ENCODE results near the gene LYRM1.
"Not testable (repeated sequence)": the region's sequence is repeated elsewhere in the genome, so short reads cannot be mapped to it uniquely, and the experiment has no call there.

The LYRM1 gene

DNA sequence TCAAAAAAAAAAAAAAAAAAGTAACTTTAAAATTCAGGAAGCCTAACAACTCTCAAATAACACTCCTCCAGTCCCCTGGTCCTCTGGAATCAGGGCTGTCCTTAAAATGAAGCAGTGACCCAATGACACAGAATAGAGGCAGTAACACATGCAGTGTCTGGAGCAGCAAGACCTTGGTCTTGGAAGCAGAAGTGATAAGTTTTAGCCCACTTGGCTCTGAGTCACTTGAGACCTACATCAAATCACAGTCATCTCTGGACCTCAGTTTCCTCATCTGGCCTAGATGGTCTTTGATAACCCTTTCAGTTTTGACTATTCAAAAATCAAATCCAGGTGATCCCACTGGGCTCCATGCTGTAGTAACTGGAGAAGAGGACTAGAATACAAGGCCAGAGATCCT, 39.0 kb downstream of the LYRM1 start:
- in situ Hi-C loops (cut with HindIII; ENCODE audit: low sequenced_read_pairs): no loop called here
- H3K4me3 ChIP-seq (ENCODE audit: low read depth, low read length): no peak overlapping the region
- DNase-seq (ENCODE audit: low read depth, low spot score): no peak
- TF ChIP-seq, protein P1, sequence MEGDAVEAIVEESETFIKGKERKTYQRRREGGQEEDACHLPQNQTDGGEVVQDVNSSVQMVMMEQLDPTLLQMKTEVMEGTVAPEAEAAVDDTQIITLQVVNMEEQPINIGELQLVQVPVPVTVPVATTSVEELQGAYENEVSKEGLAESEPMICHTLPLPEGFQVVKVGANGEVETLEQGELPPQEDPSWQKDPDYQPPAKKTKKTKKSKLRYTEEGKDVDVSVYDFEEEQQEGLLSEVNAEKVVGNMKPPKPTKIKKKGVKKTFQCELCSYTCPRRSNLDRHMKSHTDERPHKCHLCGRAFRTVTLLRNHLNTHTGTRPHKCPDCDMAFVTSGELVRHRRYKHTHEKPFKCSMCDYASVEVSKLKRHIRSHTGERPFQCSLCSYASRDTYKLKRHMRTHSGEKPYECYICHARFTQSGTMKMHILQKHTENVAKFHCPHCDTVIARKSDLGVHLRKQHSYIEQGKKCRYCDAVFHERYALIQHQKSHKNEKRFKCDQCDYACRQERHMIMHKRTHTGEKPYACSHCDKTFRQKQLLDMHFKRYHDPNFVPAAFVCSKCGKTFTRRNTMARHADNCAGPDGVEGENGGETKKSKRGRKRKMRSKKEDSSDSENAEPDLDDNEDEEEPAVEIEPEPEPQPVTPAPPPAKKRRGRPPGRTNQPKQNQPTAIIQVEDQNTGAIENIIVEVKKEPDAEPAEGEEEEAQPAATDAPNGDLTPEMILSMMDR (IDR thresholded peaks at IDR 0.05; ENCODE audit: low read depth, low read length): no peak

DNA sequence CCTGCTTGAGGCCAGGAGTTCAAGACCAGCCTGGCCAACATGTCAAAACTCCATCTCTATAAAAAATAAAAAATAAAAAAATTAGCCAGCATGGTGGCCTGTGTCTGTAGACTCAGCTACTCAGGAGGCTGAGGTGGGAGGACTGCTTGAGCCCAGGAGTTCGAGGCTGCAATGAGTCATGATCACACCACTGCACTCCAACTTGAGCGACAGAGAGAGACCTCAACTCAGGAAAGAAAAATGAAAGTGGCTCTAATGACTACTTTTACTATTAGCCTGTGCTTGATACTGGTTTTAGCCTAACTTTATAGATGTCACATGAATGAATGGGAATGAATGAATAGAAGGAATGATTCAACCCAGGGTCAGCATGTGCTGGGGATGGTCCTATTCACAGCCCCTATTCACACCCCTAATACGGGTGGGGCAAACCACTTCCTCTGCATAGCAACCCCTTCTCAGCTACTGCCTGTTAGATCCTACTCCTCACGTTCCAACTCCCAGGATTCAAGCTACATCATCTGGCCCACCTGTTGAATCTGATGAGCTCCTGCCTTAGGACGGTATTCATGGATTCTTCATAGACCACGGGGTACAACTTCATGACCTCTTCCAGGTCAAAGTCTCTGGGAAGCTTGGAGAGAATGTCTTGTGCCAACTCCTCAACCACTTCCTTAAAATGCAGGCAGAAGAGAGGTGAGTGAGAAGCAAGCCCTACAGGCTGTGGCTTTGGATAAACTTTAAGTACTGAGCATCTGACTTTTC, 40.5 kb downstream of the LYRM1 start:
- no peak overlapping the region for H3K4me3 ChIP-seq (ENCODE audit: low read depth, low read length)
- no peak for DNase-seq (ENCODE audit: low read depth, low spot score)
- in situ Hi-C loops (cut with HindIII; ENCODE audit: low sequenced_read_pairs): no loop called here
- TF ChIP-seq, protein P1 (IDR thresholded peaks at IDR 0.05; ENCODE audit: low read depth, low read length): no peak

- DNase-seq (ENCODE audit: low read depth, low spot score): no peak
- in situ Hi-C loops (cut with HindIII; ENCODE audit: low sequenced_read_pairs): no loop called here
- TF ChIP-seq, protein P1 (IDR thresholded peaks at IDR 0.05; ENCODE audit: low read depth, low read length): no peak
- no peak overlapping the region for H3K4me3 ChIP-seq (ENCODE audit: low read depth, low read length)
These were observed 41.0 kb downstream of the LYRM1 start for GRCh38 chr16:20941636-20941926.

DNA sequence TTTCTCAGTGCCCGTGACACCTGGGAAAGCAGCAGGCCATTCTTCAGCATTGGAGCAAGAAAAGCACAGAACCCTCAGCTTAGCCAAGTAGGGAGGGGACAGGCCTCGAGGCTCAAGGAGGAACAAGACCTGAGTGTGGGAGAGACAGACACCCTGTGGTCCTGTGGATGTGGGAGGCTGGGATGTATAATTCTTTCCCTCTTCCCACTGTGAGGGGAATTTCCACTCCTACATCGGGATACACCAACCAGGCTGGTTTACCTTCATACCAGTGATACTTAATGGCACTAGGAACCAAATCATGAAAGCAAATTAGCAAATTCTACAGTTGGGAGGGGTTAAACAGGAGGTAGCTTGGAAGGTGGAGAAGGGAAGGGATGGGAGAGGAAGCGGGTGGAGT, 41.7 kb downstream of the LYRM1 start:
- TF ChIP-seq, protein P1 (IDR thresholded peaks at IDR 0.05; ENCODE audit: low read depth, low read length): no peak
- in situ Hi-C loops (cut with HindIII; ENCODE audit: low sequenced_read_pairs): no loop called here

DNA sequence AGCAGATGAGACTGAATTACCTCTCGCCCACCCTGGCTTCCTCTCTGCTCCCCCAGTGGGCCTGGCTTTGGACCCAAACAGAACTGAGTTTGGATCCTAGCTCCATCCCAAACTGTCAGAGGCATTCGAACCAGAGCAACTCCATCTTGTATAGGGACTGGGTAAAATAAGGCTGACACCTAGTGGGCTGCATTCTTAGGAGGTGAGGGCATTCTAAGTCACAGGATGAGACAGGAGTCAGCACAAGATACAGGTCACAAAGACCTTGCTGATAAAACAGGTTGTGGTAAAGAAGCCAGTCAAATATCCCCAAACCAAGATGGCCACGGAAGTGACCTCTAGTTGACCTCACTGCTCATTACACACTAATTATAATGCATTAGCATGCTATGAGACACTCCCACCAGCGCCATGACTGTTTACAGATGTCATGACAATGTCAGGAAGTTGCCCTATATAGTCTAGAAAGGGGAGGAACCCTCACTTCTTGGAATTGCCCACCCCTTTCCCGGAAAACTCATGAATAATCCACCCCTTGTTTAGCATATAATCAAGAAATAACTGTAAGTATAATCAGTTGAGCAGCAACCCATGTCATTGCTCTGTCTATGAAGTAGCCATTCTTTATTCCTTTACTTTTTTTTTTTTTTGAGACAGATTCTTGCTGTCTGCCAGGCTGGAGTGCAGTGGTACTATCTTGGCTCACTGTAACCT, 44.4 kb downstream of the LYRM1 start:
- TF ChIP-seq, protein P1 (IDR thresholded peaks at IDR 0.05; ENCODE audit: low read depth, low read length): peak; percentile 9
- in situ Hi-C loops (cut with HindIII; ENCODE audit: low sequenced_read_pairs): no loop called here
- DNase-seq (ENCODE audit: low read depth, low spot score): peak; percentile 13
- H3K4me3 ChIP-seq (ENCODE audit: low read depth, low read length): no peak overlapping the region

More for the DNA sequence above, 41.7 kb downstream of the LYRM1 start:
- no peak overlapping the region for H3K4me3 ChIP-seq (ENCODE audit: low read depth, low read length)
- DNase-seq (ENCODE audit: low read depth, low spot score): no peak

DNA sequence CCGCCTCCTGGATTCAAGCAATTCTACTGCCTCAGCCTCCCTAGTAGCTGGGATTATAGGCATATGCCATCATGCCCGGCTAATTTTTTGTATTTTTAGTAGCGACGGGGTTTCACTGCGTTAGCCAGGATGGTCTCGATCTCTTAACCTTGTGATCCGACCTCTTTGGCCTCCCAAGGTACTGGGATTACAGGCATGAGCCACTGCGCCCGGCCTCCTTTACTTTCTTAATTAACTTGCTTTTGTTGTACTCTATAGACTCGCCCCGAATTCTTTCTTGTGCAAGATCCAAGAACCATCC, 45.0 kb downstream of the LYRM1 start:
- in situ Hi-C loops (cut with HindIII; ENCODE audit: low sequenced_read_pairs); DNase-seq (ENCODE audit: low read depth, low spot score); H3K4me3 ChIP-seq (ENCODE audit: low read depth, low read length): not testable (repeated sequence)

DNA sequence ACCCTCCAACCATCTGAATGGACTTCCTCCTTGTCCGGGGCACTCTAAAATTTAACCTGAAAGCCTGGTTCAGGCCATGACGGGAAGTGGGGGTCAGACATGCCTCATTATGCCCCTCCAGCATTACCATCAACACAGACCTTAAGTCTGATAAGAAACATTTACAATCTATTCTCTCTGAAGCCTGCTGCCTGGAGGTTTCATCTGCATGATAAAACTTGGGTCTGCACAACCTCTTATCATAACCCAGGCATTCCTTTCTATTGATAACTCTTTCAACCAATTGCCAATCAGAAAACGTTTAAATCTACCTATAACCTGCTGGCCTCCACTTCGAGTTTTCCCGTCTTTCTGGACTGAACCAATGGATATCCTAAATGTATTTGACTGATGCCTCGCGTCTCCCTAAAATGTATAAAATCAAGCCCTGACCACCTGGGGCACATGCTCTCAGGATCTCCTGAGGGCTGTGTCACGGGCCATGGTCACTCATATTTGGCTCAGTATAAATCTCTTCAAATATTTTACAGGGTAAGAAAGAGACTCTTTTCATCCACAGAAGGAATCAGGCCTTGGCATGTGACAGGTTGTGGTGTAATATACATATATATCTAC, 45.6 kb downstream of the LYRM1 start:
- no peak for DNase-seq (ENCODE audit: low read depth, low spot score)
- TF ChIP-seq, protein P1 (IDR thresholded peaks at IDR 0.05; ENCODE audit: low read depth, low read length): no peak
- no peak overlapping the region for H3K4me3 ChIP-seq (ENCODE audit: low read depth, low read length)
- in situ Hi-C loops (cut with HindIII; ENCODE audit: low sequenced_read_pairs): no loop called here

All from astrocyte of the spinal cord (primary cell).